Measurements from ENCODE around the gene ATP6V0A4. TPM values are rescaled to one million over a fixed set of nuclear protein-coding genes. Genes with fewer than 3 reads are reported as not detected.

The ATP6V0A4 gene
- polyA plus RNA-seq (2012; ENCODE audit: insufficient read depth, insufficient read length, low read depth): not detected

DNA sequence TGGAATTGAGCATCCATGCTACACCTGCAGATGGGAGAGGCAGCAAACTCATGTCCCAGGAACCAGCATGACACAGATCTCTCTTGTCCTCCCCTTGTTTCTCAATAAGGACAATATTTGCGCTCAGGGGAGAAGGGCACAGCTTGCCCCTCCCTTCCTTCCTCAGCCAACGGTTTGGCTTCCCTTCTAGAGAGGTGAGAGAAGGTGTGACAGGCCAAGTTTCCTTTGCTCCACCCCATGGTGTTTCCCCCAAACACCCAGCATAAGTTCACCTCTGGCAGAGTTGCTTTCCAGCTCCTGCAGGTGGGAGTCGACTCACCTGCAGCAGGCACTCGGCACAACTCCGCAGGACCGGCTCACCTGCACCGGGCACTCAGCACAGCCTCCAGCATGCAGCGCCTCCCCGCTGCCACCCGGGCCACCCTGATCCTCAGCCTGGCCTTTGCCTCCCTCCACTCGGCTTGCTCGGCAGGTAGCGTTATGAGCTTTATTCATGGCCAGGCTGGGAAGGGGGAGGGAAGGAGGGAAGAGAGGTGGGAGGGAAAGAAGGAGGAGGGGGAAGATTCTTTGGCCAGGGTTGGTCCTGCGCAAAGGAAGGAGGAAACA, at the start of gene ATP6V0A4, which contains the start of gene TMEM213:
TSS of gene ATP6V0A4 (minus strand) at position 482 of the 606 bp plus-strand sequence. CDS start 26,949 bp downstream, outside the sequence.
TSS of gene TMEM213 (plus strand) at position 280 of the 606 bp plus-strand sequence. CDS start at position 391, 111 bp downstream.
- no peak for TF ChIP-seq CTCF (IDR thresholded peaks at IDR 0.05; ENCODE audit: low read depth, low read length)
- Histone ChIP-seq H3K36me3 (no peaks in the 10 kb centered on the region), H3K4me3 (ENCODE audit: low read depth, low read length) (no peak within 1 kb of the TSS), H3K9me3 (no peaks in the 10 kb centered on the region), H3K27me3 (no peaks in the 10 kb centered on the region), H3K4me1 (no peaks in the 10 kb centered on the region)
- DNase-seq: no peak

GRCh38 chr7:138845711-138846110, 47.7 kb upstream of the ATP6V0A4 start:
- Histone ChIP-seq H3K4me3 (ENCODE audit: low read depth, low read length) (no peak overlapping the region), H3K36me3 (peaks cover 22% of the 10 kb centered on the region), H3K4me1 (no peaks in the 10 kb centered on the region), H3K9me3 (no peaks in the 10 kb centered on the region), H3K27me3 (no peaks in the 10 kb centered on the region)
- no peak for DNase-seq
- TF ChIP-seq CTCF (IDR thresholded peaks at IDR 0.05; ENCODE audit: low read depth, low read length): no peak

- no peak for TF ChIP-seq CTCF (IDR thresholded peaks at IDR 0.05; ENCODE audit: low read depth, low read length)
- no peak for DNase-seq
Measured at GRCh38 chr7:138843632-138844580, 45.9 kb upstream of the ATP6V0A4 start.

DNA sequence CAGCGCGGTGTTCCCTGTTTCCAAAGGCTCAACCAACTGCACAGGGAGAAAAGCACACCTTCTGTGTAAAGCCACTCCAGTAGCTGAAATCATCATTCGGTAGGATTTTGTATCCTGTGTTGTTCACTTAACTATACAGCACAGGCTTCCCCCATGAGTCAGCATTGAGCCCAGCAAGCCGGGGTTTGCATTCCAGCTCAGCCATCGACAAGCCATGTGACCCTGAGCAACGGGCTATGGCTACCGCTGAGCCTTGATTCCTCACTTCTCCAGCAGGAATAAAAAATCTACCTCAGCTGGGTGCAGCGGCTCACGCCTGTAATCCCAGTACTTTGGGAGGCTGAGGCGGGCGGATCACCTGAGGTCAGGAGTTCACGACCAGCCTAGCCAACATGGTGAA, 44.1 kb upstream of the ATP6V0A4 start:
- Histone ChIP-seq H3K27me3 (no peaks in the 10 kb centered on the region), H3K4me1 (no peaks in the 10 kb centered on the region), H3K4me3 (ENCODE audit: low read depth, low read length) (no peak overlapping the region), H3K36me3 (peaks cover 9% of the 10 kb centered on the region), H3K9me3 (no peaks in the 10 kb centered on the region)
- no peak for TF ChIP-seq CTCF (IDR thresholded peaks at IDR 0.05; ENCODE audit: low read depth, low read length)
- DNase-seq: no peak

More at GRCh38 chr7:138843632-138844580, 45.9 kb upstream of the ATP6V0A4 start:
- Histone ChIP-seq H3K4me1 (no peaks in the 10 kb centered on the region), H3K9me3 (no peaks in the 10 kb centered on the region), H3K36me3 (peaks cover 10% of the 10 kb centered on the region), H3K4me3 (ENCODE audit: low read depth, low read length) (no peak overlapping the region), H3K27me3 (no peaks in the 10 kb centered on the region)

DNA sequence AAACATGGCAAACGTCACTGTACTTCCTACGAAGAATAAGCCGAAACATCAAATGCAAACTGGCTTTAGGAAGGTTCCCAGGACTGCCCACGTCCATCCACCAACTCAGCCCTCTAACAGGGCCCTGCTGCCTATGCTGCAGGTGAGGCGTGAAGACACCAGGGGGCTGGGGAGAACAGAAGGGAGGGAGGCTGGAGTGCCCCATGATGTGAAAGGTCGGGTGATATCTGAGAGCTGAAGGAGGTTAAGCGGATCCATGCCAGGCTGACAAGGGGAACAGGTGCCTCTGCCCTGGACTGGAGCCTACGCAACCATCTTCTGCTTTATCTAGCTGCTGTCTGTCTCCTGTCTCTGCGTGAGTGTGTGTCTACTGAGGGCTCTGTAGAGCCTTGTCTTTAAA, 40.2 kb upstream of the ATP6V0A4 start:
- no peak for TF ChIP-seq CTCF (IDR thresholded peaks at IDR 0.05; ENCODE audit: low read depth, low read length)
- DNase-seq: no peak

More for the DNA sequence above, 40.2 kb upstream of the ATP6V0A4 start:
- H3K36me3 ChIP-seq: peaks cover 8% of the 10 kb centered on the region
- H3K4me3 ChIP-seq (ENCODE audit: low read depth, low read length): no peak overlapping the region
- no peaks in the 10 kb centered on the region for H3K27me3 ChIP-seq
- no peaks in the 10 kb centered on the region for H3K4me1 ChIP-seq
- no peaks in the 10 kb centered on the region for H3K9me3 ChIP-seq

All from BE2C (cell line).